GM19438 (cell line): Measurements from ENCODE around the gene CTXND1.
A peak's percentile ranks its signal among the peaks of the same experiment; 100 is the strongest.

ENCODE experiments used
- ATAC-seq: cut with Tn5 transposase; IDR thresholded peaks from one replicate; pipeline ENCODE4 v1.9.1; 2021; ENCODE audit warnings: low read depth; ENCODE audit not compliant: unreplicated experiment

Gene CTXND1

GRCh38 chr15:80183886-80184285, 68.1 kb downstream of the CTXND1 start:
- ATAC-seq = no peak

GRCh38 chr15:80183306-80183705, 68.7 kb downstream of the CTXND1 start:
- no peak for ATAC-seq

DNA sequence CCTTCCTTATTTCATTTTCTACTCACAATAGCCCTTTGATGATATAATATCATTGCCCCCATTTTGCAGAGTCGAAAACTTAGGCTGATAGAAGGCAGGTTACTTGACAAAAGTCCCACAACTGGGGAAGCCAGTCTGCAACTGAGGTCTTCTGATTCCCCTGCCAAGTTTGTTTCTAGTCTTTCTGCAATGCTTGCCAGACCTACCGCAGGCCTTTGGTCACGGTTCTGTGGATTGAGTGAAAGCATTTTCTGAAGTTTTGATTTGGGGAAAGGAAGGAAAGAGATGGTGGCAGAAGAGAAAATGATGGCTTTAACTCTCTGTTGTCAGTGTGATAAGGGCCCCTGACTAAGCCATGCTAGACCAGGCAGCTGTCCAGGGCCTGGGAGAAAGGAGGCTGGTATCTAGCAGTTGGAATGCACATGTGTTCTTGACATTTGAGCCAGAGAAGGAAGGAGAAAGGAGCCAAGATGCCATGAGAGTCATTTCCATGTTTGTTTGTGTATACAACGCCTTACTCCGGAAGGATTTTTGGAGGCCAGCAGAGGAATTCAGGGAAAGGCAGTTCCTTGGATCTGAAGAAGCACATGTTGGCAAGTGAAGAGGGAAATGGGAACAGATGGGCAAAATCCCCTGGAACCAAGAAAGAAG, 69.3 kb downstream of the CTXND1 start:
- ATAC-seq = no peak

DNA sequence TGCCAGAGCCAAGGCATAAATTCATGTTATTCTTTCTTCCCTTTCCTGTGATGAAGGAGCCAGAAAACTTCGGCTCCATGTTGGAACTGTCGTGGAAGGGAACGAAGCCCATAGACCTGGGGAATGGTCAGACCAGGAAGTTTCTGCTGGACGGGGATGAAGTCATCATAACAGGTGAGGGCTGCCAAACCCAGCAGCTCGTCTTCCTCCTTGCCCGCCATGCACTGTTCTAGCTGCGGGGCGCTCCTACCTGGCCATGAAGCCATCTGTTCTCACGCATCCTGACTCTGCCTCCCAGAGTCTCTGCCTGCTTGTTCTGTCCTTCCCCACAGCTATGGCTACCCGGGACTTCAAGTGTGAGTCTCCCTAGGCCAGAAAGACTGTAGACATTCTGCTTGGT, 71.0 kb downstream of the CTXND1 start:
- no peak for ATAC-seq

- no peak for ATAC-seq
Measured at GRCh38 chr15:80180468-80180867, 71.5 kb downstream of the CTXND1 start.

- no peak for ATAC-seq
Measured at GRCh38 chr15:80179935-80180334, 72.1 kb downstream of the CTXND1 start.

DNA sequence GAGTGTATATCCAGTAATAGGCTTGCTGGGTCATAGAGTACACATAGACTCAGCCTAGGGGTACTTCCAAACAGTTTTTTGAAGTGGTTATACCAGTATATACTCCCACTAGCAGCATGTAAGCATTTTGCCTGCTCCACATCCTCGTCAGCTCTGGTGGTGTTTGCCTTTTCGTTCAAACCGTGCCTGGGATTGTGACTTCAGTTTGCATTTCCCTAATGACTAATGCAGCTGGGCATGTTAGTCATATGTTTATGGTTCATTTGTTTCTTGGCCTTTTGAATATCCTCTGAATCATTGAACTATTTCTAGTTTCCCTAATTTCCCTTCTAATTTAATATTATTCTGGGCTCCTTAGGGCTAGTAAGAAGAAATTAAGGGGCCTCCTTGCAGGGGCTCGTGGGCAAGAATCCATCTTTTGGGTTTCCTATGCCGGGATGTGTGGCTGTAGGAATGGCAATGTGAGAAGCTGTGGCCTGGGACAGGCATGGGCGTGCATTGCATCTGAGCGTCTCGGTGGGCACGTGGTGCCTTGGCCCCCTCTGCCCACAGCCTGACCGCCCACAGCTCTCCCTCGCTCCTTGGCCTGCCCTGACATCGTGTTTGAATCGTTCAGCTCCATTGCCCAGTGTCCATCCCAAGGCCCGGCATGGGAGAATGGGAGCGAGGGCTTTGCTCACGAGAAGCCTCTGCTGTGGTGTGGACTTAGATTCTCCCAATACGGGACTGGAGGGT, 72.8 kb downstream of the CTXND1 start:
- ATAC-seq = no peak

DNA sequence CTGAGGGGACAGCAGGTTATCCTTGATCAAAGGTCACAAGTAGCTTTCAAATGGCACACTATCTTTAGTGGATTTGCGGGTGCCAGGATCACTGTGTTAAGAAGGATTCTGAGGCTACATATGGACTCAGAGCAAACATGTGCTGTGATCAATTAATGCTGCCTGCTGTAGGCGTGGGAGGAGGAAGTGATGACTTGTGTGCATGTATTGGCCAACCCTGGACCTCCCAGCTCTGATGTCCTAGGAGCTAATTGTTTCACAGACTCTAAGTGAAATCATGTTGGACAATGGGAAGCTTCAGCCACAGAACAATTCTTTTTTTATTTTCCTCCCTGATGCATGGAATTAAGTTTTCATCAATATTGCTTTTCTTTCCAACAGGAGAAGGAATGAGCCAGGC, 74.9 kb downstream of the CTXND1 start:
- no peak for ATAC-seq

DNA sequence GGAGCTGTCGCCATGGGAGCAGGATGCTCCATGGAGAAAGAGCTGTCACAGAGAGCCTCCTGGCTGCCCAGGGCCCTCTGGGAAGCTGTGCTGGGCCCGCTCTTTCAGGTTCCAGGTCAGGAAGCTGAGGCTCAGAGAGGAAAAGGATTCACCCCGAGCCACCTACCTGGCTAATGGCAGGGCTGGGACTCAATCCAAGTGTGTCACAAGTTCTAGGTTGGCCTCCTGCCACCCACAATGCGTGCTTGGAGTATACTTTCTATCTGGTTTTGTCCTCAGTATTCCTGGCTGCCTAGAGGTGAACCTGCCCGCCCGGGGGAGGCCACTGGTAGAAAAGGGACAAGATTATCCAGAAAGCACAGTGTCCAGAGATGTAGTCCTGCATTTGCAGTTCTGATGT, 75.6 kb downstream of the CTXND1 start:
- ATAC-seq = no peak

- no peak for ATAC-seq
Measured at GRCh38 chr15:80175436-80175835, 76.6 kb downstream of the CTXND1 start.

DNA sequence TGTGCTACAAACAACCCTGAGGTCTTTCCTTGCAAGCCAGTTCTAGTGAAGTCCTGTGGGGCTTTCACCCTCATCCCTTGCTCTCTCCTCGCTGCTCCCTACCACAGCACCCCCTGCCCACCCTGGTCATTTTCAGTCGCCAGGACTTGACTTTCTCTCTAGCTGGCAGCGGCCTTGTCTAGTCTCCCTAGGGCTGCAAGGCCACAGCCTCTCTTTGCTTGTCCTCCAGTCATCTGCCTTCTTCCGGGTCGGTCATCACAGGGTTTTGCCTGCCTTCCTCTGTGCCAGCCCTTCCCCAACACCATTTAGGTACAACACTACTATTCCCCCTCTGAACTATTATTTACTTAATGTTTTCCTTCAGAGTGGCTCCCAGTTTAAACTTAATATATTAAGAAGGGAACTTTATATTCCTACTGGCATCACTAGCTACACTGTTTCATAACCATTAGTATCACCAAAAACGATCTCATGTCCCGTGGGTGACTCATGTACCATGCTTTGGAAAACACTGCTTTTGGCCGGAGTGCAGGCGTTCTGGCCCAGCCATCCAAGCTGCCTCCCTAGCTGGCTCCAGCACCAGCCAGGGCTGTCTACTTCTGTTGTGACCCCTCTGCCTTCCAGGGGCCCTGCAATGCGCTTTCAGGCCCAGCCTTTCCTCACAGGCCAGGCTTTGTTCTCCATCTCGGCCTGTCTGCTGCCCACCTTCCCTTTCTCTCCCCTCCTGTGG, 77.8 kb downstream of the CTXND1 start:
- ATAC-seq = no peak

DNA sequence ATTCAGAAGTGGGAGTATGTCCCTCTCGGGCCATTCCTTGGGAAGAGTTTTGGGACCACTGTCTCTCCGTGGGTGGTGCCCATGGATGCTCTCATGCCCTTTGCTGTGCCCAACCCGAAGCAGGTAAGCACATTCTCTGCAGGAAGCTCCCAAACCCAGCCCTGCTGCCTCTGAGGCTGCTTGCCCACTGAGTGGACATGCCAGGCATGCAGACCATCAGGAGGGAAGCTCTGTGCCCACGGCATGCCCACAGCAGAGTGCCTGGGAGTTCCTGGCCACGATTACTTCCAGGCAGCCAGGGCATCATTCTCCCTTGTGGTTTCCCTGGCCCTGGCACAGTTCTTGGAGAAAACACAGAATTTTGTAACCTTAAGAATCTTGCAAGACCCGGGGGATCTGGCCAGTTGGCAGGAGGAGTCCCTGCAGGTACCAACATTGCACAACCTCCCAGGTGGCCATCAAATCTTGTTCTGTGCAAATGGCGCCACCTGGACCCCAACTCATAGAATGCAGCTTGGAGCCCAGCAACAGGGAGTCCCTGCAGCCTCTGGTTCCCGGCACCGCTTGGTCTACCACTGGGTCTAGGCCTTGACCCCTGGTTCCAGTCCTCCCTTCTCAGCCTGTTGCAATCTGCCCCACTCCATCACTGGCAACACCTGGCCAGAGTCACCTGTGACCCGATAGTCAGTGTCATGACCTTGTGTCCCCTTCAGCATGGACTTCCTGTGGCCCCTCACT, 78.8 kb downstream of the CTXND1 start:
- peak; percentile 83 for ATAC-seq

DNA sequence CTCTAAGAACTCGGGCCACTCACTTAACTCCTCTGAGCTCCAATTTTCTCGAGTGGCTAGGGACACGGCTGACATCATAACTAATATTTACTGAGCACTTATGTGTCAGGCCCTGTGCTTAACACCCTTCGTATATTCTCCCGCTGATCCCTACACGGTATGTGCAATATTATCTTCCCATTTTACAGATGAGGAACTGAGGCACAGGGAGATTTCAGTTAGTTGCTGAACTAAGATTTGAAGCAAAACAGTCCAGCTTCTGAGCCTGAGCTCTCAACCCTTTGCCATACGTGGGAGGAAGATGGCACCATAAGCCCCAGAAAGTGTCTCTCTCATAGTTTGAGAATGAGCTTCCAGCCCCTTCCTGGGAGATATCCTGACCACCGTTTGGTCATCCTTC, 79.6 kb downstream of the CTXND1 start:
- no peak for ATAC-seq

DNA sequence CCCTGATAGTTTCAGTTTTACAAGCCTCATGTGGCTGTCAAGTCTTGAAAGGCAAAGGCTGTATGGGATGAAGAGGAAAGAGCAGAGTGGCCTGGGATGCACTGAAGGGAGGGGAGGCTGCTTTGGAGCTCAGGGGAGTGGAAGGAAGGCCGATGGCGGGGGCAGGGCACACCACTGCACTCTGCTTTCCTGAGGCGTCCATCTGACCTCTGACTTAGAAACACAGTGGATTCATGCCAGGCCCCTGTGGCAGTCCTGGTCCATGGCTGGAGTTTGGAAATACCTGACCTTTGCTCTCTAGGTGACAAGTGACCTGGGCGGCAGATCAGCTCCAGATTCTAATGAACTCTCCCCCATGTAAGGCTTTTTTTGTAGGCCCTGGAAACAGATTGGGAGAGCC, 80.2 kb downstream of the CTXND1 start:
- ATAC-seq = no peak

- no peak for ATAC-seq
Measured at GRCh38 chr15:80170596-80170995, 81.4 kb downstream of the CTXND1 start.

- ATAC-seq = no peak
Measured at GRCh38 chr15:80169768-80170357, 82.2 kb downstream of the CTXND1 start.

GRCh38 chr15:80168421-80168820, 83.6 kb downstream of the CTXND1 start:
- no peak for ATAC-seq

DNA sequence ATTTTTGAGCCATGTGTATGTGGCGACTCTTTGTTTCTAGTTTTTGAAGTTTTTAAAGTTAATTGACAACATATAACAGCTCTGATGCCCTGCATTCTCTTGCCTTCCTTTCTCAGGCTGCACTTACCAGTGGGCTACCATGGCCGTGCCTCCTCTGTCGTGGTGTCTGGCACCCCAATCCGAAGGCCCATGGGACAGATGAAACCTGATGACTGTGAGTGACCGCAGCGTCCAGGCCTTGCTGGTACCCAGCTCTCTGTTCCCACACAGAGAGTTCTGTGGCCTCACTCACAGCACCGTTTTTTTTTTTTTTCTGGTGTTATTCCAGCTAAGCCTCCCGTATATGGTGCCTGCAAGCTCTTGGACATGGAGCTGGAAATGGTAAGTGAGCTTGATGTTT, 84.1 kb downstream of the CTXND1 start:
- ATAC-seq = no peak

DNA sequence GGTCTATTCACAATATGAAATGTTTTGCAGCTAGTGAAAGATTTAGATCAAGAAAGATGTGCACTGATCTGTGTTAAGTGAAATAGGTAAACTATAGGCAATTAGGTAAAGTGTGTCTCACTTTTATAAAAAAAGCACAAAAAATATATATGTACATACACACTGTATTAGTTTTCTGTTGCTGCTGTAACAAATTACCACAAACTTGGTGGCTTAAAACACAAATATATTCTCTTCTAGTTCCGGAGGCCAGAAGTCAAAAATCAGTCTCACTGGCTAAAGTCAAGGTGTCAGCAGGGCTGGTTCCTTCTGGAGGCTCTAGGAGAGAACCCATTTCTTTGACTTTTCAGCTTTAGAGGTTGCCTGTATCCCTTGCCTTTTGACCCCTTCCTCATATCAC, 88.1 kb downstream of the CTXND1 start:
- ATAC-seq = no peak

- no peak for ATAC-seq
Measured at GRCh38 chr15:80163217-80163616, 88.8 kb downstream of the CTXND1 start.
